Endometrial microvascular endothelial cells (primary cell): Measurements from ENCODE around the gene ATP1B4. TPM values are rescaled to one million over a fixed set of nuclear protein-coding genes. Genes with fewer than 3 reads are reported as not detected.
"Not testable (repeated sequence)": the region's sequence is repeated elsewhere in the genome, so short reads cannot be mapped to it uniquely, and the experiment has no call there.

ENCODE experiments used
- in situ Hi-C: cut with HindIII; loops from 2 replicates; pipeline ENCODE4 v1.10.0; 2017; ENCODE audit warnings: low sequenced_read_pairs, low pct_unique_long_range_greater_than_20kb; ENCODE audit errors: inconsistent ontology term
- total RNA-seq: library from RNA; depleted of rRNA; stranded (reverse); fragments of >200 nt; gene quantifications from one replicate; pipeline ENCODE4 v1.2.3, GENCODE V29; 2015; ENCODE audit errors: inconsistent ontology term

Gene ATP1B4
- total RNA-seq: not detected

DNA sequence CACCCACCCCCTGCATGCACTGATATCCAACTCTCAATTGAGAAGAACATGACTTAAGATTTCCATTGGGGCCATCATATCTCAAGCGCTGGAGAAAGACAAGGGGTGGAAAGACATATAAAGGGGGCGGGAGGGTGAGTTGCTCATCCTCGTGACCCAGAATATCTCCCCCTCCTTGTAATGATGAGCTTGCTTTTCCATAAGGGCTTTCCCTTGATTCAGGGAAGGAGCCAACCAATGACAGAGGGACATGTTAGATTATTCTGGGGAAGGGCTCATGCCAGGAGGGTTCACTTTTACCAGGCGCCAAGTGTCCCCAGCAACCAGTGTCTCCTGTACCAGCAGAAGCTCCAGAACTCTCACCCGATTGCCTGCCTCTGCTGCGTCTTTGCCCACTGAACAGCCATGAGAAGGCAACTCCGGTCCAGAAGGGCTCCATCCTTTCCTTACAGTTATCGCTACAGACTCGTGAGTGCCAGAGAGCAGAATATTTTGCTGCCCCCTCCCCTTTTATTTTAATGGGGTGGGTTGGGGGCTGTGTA is at the start of gene ATP1B4:
Gene ATP1B4, plus strand, starts transcription at position 326 of the 542 bp plus-strand sequence. Its CDS starts 80 bp downstream, at position 406.
- in situ Hi-C loops: no loop called here

DNA sequence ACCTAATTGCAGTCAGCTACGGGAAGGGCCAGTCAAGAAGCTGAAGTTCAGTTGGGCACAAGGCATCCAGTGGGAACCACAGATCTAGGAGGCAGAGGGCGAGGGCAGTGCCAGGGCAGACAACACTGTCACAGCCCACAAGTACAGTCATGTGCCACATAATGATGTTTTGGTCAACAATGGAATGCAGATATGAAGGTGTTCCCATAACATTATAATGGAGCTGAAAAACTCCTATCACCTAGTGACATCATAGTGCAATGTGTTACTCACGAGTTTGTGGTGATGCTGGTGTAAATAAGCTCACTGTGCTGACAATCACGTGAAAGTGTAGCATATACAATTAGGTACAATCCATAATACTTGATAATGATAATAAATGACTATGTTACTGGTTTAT is 46.1 kb upstream of the ATP1B4 start:
- in situ Hi-C loops: no loop called here

DNA sequence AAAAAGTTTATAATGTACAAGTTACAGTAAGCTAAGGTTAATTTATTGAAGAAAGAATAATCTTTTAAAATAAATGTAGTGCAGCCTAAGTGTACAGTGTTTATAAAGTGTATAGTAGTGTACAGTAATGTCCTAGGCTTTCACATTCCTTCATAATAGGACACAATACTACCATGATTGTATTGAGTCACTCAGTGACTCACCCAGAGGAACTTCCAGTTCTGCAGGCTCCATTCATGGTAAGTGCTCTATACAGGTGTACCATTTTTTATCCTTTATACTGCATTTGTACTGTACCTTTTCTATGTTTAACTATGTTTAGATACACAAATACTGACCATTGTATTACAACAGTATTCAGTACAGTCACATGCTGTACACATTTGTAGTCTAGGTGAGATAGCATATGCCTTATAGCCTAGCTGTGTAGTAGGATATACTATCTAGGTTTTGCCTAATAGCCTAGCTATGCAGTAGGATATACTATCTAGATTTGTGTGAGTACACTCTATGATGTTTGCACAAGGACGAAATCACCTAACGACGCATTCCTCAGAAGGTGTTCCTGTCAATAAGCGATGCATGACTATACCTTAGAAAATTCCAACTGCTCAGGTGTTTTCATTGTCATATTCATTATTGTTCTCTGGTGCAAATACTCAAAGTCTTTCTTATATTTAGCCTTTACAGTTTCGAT is 45.2 kb upstream of the ATP1B4 start:
- in situ Hi-C loops: no loop called here

DNA sequence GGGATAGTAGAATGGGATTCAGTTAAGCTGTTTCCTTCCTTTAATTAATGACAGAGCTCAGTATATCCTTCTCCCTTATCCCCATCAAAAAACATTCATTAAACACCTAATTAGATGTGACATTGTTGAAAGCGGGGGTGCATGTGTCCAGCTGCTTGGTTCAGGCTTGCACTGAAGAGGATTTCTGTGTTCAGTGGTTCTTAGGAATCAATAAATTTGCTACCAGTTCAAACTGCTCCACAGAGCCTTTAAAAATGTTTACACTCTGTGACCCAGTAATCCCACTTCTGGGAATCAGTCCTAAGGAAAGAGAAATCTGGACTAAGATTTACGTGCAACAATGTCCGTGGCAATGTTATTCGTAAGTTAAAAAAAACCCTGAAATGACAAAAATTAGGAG is 43.5 kb upstream of the ATP1B4 start:
- in situ Hi-C loops: no loop called here

DNA sequence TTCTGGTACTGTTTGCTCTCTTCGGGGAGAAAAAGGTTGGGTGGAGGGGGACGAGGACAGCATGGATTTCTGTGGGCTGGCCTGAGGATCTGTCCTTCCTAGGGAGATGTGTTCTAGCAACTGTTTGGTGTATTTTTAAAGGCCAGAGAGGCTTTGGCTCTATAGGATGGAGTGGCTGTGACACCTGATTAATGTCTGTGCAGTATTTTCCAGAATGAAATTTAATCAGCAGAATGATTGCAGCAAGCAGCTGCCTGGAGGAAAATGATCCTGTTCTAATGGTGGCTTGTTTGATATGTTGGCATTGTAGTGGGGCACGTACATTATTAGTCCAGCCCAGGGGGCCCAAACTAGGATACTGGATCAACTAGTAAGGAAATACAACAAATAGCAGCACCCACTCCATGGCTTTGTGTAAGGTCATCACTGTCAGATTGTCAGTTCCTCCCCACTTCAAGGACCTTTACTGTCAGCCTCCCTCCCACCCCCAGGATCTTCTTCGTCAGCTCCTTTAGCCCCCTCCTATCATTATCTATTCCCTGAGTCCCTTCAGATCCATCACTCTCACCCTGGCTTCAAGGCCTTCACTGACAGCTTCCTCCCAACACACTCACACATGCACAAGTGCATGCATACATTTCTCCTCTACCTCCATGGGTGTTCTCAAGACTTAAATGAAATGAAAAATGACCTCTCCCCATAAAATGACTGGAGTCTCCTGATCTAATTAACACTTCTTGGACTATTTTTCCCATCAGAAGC is 40.2 kb upstream of the ATP1B4 start:
- in situ Hi-C loops: no loop called here

DNA sequence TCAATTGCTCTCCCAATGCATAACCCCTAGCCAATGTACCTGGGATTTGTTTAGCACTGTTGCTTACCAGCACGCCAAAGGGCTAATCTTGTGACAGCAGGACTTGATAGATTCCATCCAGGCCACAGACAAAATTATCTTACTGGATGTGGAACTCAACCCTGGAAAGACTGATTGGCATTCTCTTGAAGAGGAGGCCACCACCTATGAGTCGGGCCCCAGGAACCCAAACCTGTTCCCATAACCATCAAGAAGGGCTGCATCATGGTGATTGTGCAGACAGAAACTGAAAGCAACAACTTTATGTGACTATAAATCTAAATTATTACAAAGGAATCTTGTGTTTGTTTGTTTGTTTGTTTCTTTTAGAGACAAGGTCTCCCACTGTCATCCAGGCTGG is 30.8 kb upstream of the ATP1B4 start:
- in situ Hi-C loops: no loop called here

DNA sequence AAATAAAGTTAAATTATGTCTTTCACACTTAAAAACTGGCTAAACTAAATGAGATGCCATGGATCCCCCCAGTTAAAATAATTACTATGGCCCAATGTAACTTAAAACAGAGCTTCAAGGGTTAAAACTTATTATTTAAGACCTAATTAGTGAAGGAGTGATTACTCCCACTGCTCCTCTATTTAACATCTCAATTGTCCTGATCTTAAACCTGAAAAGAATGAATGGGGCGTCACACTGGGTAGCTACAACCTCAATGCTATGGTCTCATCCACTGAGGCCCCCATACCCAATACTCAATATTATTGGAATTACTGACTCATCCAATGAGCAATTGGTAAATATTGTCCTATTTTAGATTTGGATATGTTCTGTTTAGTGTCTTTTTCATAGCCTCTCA is 29.5 kb upstream of the ATP1B4 start:
- in situ Hi-C loops: no loop called here

DNA sequence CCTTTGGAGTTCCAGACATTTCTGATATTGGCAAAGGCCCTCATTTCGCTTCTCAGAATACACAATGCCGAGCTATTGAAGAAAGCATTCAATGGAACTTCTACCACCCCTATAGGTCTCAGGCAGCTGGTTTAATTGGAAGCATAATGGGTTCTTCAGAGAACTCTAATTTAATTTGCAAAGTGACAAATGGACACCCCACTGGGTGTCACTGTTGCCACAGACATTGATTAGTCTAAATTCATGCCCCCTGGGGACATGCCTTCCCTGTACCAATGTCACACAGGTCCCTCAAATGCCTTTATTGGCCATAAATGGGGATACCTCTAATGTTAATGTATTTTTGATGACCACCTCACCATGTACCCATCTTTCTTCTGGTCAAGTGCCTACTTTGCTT is 27.7 kb upstream of the ATP1B4 start:
- in situ Hi-C loops: no loop called here

DNA sequence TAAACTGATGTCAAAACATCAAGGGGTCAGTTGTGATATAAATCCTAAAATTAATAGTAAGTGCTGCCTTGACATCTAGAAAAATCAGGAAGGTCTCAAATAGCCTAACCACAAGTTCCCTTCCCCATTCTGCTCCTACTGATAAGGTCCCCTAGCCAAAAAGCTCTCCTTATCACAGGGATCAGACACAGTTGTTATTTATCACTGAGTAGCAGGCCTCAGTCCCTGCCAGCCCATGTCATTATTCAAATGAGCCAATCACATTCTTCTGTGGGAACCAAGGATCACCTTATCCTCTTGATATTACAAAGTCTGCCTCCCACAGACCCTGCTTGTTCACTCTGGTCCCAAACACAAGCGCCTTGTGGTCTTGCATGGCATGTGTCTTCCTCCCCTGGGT is 27.3 kb upstream of the ATP1B4 start:
- in situ Hi-C loops: no loop called here

DNA sequence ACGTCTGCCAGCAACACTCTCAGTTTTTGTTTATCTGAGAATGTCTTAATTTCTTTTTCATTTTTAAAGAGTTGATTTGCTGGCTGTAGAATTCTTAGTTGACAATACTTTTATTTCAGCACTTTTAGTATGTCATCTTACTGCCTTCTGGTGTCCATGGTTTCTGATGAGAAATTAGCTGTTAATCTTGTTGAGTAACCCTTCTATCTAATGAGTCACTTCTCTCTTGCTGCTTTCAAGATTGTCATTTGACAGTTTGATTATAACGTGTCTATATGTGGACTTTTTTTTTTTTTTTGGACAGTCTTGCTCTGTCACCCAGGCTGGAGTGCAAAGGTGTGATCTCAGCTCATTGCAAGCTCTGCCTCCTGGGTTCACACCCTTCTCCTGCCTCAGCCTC is 26.6 kb upstream of the ATP1B4 start:
- in situ Hi-C loops: no loop called here

DNA sequence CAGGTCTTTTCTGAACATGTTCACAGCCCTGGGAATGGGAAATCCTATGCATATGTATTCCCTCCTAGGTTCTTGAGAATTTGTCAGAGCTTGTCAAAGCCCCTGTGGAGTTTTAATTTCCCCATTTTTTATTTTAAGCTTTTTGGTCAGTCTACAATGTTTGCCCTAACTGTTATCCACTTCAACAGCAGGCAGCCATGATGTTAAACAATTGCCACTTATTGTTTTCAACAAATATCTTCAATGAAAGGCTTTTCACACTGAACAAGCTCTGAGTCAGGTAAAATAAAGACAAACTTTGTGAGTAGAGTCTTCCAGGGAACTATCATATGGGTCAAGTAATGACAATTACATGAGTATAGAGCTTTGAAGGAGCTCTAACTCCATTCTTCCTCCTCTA is 25.0 kb upstream of the ATP1B4 start:
- in situ Hi-C loops: no loop called here

DNA sequence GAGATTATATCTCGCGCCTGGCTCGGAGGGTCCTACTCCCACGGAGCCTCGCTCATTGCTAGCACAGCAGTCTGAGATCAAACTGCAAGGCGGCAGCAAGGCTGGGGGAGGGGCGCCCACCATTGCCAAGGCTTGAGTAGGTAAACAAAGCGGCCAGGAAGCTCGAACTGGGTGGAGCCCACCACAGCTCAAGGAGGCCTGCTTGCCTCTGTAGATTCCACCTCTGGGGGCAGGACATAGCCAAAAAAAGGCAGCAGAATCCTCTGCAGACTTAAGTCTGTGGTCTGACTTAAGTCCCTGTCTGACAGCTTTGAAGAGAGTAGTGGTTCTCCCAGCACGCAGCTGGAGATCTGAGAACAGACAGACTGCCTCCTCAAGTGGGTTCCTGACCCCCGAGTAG is 17.3 kb upstream of the ATP1B4 start:
- in situ Hi-C loops: not testable (repeated sequence)

DNA sequence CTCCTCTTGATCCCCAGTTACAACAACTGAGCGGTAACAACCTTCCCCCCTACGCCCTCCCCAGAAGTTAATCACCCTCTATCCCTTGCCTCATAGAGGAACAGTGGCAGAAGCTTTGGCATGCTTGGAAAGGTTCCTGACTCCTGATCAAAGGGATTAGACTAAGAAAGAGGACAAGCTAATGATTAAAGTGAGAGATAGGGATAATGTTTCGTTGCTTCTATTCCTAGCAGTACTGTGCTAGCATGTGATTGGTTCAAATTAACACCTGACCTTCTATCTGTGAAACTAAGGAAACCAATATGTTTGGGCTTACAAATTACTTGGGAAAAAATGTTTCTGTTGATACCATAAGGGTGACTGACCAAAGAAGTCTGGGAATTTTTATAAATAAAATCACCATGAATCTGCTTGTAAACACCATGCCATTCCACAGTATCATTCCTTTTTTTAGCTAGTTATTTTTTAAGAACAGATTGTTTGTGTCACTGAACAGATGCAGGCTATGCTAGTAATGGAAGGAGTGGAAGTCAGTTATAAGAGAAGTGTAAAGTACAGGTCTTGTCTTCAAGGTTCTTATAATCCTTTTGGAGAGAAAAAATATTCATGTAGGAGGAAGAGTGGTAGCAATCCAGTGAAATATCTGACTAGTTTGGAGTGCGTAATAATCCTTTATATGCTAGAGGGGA is 11.3 kb upstream of the ATP1B4 start:
- in situ Hi-C loops: no loop called here

DNA sequence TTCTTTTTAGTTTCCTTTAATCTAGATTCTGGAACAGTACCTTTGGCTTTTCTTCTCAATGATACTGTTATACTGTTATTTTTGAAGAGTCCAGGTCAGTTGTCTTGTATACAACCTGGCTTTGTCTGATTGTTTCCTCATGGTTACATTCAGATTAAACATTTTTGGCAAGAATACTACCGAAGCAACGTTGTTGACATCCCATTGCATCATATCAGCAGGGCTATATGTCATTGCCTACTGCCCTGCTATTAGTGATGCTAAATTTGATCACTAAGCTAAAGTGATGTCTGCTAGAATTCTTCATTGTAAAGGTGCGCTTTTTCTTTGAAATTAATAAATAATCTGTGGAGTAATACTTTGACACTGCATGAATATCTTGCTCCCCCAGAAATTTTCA is 5.8 kb upstream of the ATP1B4 start:
- in situ Hi-C loops: no loop called here

DNA sequence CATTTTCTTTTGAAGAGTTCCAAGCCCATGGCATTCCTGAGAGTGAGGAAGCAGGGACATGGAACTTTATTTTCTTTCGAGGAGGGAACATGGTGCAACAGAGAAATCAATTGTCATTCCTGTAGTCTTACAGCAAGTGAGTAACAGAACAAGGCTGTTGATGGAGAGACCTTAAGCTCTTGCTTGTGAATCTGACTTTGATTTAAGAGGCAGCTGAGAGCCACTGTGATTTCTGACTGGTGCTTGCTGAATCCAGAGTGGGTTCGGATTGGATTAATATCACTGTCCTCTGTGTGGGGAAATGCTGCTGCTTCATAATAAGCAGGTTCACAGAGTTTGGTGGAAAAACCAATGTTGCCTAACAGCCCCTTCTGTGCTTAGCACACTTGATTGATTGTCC is 4.7 kb upstream of the ATP1B4 start:
- in situ Hi-C loops: no loop called here

DNA sequence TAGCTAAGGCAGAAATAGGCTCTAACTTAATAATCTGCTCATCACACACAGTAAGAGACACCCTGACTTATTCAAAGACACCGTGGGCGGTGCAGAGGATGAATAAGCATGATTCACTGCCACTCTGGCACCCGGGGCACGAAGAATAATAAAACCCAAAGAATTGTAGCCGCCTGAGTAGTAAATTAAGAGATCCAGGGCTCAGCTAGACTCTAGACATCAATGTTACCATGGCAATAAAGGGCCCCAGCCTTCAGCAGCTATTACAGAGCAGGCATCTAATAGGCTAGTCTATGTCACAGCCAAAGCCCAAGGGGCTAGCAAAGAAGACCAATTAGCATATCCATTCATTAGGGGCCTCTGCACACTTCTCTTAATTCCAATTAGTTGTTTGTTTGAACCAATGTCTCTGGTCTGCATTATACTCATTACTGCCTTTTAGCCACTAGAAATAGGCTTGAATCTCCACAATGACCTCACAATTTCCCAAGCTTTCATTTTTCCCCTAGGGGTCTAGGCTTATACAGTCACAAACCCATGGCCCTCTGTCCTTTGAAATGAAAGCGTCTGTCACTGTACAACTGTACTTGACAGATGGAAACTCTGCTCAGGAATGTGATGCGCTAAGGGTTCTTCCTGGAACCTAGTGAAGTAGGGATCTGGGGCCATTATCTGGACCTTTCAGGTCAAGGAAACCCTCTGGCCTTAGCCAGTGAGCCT is 3.0 kb upstream of the ATP1B4 start:
- in situ Hi-C loops: no loop called here

DNA sequence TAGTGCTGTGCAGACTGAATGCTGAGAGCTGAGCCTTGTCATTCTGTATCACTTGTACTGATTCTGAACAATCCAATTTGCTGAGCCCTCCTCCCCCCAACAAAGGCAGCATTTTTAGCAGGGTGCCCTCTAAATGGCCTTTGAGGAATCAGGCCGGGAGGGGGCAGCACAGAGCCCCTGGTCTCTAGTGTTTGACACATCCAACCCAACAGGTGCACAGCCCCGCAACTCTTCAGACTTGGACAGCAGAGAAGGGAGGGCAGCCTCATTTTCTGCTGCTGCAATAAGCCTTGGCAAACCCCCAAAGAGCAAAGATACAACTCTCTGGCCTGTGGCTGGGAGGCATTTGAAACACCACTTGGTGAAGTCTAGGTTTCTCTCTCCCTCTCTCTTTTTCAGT is 3.4 kb downstream of the ATP1B4 start:
- in situ Hi-C loops: no loop called here

DNA sequence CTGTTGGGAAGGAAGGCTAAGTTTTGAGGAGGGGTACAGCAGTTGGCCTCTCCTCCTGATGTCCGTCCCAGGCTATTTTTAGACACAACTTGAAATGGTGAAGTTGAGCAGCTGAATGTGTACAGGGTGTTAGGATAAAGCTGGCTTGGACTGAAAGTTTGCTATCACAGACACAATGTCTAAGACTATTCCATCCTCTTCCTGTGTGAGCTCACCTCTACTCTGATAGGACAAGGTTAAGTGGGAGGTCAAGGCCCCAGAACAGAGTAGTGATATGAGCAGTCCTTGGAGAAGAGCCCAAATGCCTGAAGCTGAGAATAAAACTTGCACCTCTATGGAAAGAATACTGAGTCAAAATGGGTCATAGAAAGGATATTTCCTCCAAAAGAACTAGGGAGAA is 4.1 kb downstream of the ATP1B4 start:
- in situ Hi-C loops: no loop called here

DNA sequence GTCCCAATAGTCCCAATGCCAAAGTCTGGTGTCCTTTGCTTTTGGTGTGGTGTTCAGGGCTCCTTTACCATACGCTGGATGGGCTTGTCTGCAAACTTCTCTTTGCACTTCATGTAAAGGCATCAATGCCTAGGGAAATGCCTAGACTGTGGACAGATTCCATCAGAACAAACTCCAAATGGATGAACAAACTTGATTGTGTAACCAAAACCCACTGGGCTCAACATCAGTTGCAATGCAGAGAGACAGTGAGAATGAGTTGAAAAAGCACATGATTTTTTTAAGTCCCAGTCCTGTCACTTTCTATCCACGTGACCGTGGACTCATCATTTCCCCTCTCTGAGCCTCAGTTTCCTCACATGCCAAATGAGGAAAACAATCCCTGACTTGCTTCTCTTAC is 4.9 kb downstream of the ATP1B4 start:
- in situ Hi-C loops: no loop called here
